Activated T-cell treated with anti-CD3 and anti-CD28 coated beads for 48 hours (primary cell): ENCODE data around the gene ESR2.
A peak's percentile ranks its signal among the peaks of the same experiment; 100 is the strongest.

ENCODE experiments used
- DNase-seq: peaks from one replicate; pipeline ENCODE4 v3.0.0-alpha.2; 2020; ENCODE audit warnings: low read depth

ESR2 gene

DNA sequence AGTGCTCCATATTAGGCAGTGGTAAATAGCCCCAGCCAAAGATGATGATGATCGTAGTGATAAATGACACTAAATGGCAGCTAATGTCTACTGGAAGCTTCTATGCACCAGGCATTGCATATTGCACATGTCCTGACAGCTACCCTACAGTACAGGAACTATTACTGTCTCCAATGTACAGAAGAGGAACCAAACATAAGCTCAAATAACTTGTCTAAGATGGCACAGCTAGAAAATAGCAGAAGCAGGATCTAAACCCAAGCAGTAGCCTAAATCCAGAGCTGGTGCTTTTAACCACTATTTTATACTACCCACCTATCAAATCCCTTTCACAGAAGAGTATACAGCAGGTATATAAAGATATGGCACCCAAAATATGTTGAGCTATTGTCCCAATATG, 28.9 kb downstream of the ESR2 start:
- DNase-seq: no peak

DNA sequence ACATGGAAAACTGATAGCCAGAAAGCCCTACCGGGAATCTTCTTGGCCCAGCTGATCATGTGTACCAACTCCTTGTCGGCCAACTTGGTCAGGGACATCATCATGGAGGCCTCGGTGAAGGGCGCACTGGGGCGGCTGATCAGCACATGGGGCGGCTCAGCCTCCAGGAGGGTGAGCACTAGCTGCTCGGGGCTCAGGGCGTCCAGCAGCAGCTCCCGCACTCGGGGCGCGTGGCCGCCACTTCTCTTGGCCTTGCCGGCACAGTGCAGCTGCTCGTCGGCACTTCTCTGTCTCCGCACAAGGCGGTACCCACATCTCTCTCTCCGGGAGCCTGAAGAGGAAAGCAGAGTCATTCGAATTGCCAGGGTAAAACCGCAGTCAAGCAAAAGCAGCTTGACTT, 33.8 kb downstream of the ESR2 start:
- no peak for DNase-seq

DNA sequence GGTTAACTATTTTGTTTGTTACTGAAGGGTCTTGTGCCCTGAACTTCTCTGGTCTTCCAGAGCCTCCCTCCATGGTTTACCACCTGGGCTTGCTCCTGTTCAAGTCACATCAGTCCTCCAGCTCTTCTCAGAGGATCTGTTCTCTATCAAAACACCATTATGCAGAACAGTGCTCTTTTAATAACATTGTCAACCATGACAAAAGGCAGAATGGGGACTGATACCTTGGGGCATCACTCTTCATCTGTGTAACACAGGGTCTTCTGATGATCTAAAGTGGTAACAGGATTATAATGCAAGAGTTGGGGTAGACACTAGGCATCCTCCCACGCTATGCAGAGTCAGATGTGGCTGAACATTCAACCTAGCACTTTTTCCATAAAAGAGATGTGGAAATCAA, 38.4 kb downstream of the ESR2 start:
- no peak for DNase-seq

DNA sequence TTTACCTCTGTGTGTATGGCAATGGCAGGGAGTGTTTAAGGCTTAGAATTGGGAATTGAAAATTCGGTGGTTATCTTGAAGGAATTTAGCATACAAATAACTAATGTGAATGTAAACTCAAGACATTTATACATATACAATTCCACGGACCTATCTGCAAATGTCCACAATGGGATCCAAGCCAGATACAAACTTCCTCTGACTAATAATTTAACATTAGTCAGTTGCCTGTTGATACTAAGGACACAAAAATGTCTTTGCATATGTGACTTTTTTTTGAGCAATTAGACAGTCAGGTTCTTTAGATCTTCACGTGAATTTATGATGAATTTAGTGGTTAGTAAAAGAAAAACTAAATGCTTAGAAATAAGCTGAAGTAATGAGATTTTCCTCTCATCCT, 40.5 kb downstream of the ESR2 start:
- DNase-seq: no peak

DNA sequence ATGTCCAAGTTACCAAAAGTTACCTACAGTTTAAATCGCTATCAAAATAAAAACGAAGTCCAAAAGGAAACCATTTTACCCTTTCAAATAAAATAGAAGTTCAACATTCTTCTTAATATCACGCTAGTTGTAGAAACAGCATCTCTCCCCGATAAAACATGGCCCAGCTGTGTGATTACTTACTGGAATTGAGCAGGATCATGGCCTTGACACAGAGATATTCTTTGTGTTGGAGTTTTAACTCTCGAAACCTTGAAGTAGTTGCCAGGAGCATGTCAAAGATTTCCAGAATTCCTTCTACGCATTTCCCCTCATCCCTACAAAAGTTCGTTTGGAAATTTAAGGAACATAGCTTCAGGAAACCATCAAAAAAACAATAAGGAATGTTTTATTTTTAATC, 44.8 kb downstream of the ESR2 start:
- DNase-seq: no peak

DNA sequence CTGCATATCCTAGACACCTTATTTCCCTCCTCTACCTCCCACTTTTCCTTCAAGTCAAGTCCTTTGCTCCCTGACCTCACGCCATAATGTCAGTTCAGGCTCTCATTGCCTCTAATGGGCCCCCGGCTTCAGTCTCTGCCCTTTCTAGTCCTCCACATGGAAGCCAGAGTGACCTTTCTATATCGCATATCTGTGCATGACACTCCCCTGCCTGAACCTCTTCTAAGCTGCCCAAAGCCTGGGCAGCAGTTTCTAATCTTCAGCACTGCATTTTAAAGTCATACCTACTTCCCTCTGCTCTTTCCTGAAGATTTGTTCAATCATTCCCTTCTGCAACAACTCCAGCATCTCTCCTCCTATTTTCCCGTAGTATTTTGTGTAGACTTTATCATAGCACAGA, 45.5 kb downstream of the ESR2 start:
- DNase-seq: no peak

DNA sequence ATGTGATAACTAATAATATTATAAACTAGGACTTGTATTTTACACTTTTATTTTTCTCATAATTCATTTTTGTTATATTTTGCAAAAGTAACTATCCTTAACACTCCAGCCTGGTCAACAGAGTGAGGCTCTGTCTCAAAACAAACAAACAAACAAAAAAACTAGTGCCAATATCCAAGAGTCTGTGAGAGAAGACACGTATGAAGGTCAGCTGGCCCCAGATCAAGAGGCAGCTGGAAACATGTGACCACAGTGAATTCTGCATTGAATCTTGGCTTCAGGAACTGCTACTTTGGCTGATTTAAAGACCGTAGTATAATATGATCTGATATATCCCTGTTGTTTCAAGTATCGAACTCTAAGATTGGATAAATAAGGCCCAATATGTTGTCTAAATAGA, 47.0 kb downstream of the ESR2 start:
- no peak for DNase-seq

DNA sequence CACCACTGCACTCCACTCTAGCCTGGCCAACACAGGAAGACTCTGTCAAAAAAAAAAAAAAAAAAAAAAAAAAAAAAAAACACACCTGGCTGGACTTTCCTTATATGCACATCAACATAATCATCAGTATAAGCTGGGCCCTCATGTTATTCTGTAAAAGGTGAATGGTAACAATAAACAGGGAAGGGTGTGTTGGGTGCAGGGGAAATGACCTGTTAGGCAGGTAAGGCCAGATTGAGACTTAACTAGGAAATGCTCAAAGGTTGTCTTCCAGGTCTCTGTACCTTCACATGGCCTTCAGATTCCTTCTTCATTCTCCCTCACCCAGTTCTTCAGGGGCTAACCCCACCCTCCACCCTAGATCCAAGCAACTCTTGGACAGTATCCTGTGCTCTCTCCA, 47.5 kb downstream of the ESR2 start:
- no peak for DNase-seq

DNA sequence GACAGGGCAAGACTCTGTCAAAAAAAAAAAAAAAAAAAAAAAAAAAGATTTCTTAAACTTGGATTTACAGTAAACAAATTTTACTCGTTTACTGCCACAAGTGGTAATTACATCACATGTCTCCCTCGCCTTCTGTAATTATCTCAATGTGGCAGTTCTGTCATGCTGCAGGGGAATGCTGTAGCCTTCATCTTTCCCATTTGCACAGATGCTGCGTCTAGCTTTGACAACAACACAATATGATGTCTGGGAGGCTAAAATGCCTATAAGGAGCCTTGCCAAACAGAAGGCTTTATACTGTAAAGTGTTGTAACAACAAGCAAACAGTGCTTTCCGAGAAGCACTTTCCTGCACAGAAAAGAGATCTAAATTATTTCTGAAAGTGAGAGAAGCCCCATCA, 48.7 kb downstream of the ESR2 start:
- DNase-seq: no peak

DNA sequence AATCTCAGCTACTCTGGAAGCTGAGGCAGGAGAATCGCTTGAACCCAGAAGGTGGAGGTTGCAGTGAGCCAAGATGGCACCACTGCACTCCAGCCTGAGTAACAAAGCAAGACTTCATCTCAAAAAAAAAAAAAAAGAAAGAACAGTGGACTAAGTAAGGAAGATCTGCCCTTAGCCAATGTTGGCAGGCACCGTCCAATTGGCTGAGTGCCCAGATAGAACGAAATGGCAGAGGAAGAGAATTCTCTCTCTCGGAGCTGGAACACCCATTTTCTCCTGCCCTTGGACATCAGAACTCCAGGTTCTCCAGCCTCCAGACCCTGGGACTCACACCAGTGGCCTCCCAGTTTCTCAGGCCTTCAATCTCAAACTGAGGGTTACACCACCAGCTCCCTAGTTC, 49.9 kb downstream of the ESR2 start:
- no peak for DNase-seq

DNA sequence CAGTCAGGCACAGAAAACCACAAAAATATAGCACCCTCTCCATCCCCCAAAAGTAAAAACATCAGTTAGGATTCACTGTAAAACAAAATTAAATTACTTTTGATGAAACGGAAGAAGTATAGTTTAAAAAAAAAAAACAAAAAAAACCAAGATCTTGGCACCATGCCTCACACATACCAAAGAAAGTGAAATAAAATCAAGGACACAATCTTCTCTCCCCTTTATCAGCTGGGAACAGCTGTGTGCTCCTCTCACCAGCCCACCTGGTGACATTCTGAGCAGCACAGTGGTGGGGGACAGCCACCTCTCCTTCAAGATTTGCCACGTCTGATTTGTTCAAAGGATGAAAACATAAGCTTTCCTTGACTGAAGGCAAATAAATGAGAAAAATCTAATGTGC, 55.5 kb downstream of the ESR2 start:
- DNase-seq: no peak

DNA sequence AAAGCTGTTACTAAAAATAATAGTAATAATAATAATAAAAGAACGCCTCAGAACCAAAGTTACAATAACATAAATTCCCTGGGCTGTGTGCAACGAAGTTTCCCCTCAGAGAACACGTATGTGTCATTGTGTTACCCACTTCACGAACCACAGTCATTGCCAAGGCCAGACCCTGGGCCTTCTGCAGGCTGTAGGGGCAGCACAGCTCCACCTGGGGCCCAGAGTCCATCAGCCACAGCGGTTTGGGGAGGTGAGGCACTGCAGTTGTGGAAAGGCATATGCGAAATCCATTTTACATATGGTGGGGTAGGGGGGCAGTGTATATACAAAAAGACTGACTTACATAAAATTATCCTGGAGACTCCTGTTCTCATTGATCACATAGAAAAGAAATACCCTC, 56.1 kb downstream of the ESR2 start:
- DNase-seq: no peak

DNA sequence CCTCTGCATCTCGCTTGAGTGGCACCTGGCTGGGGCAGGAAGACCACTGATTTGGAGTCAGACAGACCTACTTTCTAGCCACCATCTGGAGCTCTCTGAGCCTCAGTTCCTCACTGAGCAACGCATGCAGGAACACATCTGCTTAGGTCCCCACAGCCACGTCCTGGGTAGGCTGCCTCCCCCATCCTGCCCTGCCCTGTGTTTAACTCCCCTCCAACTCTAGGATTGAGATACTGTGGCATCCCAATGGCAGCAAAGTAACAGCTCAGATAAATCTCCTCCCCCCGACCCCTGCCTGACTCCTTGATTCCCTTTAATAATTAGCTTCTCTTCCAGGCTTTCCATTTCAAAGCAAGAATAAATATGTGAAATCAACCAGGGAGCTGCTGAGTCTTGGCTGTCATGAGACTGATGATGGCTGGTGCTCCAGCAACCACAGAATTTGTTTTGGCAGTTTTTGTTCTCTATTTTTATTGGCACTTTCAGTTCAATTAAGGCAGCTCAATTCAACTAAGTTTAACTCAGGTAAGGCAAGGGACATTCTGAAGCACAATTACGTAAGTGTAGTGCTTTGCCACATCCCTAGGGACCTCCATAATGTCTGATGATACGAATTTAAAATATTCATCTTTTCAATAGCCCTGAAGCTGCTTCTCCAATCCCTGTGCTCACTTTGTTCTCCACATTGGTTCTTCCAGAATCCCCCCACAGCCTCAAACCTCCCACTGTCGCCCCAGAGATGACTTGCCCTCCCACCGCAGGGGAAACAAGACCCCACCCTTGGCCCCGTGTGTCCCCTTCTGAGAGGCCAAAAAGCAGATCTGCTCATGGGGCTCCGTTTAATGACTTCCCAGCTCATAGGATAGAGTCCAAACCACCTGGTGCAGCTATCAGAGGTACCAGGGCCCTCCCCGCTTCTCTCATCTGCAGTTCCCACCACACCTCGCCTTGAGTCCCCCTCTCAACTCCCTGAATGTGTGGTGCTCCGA, 58.2 kb downstream of the ESR2 start:
- DNase-seq: no peak

DNA sequence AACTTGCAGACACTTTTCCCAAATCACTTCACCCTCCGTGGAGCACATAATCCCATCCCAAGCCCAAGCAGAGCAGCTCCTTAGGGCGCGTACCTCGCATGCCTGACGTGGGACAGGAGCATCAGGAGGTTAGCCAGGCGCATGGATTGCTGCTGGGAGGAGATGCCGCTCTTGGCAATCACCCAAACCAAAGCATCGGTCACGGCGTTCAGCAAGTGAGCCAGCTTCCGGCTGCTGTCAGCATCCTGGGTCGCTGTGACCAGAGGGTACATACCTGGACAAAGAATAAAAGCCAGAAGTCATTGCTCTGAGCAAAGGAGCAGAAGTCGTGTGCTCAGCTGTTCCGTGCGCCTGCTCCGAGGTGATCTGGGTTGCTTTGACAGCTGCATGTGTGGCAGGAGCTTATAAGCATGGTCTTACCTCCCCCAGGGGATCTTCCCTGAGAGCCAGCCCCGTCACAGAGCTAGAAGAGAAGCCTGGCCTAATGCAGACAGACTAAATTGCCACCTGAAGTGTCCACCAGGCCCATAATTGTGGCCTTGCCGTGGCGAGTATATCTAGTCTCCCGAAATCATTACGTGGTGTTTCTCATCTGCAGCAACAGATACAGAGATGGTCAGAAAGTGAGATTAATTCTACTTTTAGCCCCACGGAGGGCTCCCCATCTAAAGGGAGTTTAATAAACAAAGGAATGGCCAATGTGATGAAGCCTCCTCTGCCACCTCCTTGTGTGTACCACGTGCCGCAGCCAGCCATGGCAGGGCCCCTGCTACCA, 59.1 kb downstream of the ESR2 start:
- no peak for DNase-seq

DNA sequence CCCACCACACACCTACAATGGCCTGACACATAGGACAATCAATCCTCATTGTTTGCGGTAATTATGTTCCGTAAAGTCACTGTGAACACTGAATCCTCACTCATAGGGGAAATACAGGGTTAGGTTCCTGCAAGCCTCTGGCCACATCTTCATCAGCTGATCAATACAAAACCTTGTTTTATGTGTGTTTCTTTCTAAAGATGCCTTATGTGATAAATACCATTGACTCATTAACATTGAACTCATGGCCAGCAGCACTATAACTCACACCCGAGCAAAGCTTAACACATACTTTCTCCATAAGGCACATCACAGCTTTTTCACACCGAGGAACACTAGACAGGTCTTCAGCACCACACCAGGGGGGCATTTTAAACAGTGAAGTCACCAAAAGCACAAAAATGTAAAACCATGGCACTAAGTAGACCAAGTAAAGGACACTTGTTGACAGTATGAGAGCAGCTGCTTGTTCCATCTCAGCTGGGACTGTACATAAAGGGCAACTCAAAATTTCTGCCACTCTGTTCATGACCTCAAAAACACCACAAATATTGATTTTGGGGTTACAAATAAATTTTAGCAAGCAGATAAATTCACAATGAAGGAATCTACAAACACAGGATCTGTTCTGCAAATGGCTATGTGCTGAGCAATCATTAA, 60.5 kb downstream of the ESR2 start:
- DNase-seq: no peak

DNA sequence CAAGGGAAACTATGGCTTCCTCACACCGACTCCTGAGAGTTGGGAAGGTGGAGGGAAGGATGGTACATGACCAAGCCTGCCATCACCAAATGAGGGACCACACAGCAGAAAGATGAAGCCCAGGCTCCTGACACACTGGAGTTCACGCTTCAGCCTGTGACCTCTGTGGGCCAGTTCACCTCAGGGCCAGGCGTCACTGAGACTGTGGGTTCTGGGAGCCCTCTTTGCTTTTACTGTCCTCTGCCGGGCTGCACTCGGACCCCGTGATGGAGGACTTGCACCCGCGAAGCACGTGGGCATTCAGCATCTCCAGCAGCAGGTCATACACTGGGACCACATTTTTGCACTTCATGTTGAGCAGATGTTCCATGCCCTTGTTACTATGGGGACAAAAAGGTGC, 61.2 kb downstream of the ESR2 start:
- DNase-seq: no peak

DNA sequence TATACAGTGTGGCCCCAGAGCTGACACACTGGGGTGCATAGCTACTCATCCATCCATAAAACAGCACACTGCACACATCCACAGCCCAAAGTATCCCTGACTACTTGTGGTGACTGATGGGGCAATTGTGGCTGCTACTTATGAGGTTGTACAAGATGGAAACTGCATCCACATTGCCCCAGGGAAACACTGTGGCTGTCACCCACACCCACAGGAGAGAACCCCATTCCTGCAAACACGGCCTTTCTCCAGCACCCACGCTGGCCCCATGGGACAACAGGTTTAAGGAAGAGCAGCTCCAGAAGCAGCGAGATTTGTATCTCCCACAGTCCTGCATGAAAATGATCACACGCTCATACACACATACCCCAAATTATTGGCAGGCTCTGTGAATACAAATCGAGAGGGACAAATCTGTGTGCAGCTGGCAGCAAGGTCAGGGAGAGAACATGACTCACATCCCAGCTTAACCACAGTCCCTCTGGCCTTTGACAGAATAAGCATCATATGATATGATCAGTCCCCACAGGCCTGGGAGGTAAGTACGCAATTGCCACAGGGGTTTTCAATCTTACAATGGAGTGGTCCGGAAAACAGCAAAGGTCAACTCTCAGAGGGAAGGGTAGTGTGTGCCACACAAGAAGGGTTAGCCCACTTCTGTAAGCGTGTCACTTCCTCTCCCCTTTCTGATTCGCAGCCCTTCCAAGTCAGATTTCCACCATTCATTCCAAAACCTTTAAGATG, 61.9 kb downstream of the ESR2 start:
- peak; percentile 27 for DNase-seq

DNA sequence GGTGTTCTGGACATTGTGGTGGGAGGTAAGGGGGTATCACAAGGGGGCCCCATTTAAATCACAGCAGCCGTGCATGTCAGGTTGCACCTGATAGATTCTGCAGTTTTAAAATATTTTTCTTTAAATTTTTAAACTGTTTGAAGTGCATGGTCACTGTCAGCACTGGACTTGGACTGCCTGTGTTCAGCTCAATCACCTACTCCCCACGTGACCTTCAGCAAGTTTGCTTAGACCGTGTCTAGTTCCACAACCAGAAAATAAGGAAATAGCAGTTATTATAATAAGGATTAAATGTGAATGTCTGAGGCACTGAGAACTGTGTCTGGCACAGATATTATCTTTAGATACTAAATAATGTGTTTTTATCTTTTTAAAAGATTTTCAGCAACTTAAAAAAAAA, 64.7 kb downstream of the ESR2 start:
- DNase-seq: no peak

DNA sequence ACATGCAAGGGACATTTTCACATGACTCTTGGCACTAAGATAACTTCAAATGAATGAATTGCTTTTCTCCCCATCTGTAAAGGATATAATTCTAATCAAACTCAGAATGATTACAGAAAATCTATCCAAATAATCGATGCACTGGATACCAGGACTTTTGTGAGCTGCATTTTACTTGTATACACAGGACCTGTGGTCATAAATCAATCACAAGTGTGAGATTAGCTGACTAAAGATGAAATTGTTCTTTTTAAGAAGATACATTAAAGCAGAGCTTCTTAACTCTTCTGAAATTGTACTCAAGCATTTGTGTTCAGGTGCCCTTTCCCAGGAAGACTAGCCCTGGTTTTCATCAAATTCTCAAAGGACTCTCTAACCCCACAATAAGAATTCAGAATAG, 66.3 kb downstream of the ESR2 start:
- DNase-seq: no peak

DNA sequence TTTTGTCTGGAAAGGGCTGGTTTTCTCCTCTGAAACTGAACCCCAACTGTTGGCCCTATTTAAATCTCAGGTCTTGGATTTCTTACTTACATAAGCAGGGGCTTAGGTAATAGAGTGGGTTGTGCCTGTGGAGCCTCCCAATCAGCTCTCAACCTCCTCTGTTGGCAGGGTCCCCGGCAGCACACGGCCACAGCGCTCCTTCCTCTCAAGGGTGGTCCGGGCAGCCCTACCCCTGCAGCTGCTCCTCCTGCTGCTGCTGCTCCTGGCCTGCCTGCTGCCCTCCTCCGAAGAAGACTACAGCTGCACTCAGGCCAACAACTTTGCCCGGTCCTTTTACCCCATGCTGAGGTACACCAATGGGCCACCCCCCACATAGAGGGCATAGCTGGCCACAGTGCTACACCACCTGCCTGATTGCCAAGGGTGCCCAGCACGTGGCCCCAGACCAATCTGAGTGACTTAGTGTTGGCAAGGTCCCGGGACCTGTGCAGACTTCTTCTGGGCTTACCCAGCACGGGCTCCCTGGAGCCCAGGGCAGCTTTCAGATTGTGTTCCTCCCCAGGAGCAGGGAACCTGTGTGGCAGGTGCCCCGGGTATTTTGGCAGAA, 68.9 kb downstream of the ESR2 start:
- DNase-seq: no peak

DNA sequence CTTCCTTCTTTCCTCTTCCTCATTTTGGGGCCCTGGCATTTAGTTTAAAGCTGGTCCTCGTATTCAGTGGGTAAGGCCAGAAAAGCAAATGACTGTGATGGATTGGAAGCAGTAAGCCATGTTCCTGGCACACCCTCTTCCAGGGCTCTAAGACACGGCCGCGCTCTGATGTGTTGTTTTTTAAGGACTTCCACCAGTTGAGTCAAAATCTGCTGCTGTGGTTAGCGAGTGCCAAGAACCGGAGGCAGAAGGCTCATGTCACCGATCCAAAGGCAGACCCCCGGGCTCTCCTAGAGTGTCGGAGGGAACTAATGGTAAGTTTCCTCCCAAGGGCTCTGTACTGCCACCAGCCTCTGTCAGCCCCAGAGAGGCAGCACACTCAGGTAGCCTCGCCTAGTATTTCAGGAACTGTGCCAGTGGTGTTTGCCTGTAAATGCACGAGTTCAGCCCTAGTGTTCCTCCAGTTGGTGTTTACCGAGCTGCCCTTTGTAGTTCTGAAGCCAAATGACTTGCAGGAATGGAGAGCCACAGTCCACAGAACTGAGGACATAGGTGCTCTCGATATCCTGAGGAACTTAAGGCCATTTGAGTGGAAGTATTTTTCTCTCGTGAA, 72.7 kb downstream of the ESR2 start:
- no peak for DNase-seq
